CD1c-positive myeloid dendritic cell (primary cell): ENCODE results near the gene GADD45GIP1.

Source experiments
- DNase-seq: peaks from one replicate; pipeline ENCODE4 v3.0.0-alpha.2; 2016; ENCODE audit errors: extremely low spot score

GADD45GIP1 gene

DNA sequence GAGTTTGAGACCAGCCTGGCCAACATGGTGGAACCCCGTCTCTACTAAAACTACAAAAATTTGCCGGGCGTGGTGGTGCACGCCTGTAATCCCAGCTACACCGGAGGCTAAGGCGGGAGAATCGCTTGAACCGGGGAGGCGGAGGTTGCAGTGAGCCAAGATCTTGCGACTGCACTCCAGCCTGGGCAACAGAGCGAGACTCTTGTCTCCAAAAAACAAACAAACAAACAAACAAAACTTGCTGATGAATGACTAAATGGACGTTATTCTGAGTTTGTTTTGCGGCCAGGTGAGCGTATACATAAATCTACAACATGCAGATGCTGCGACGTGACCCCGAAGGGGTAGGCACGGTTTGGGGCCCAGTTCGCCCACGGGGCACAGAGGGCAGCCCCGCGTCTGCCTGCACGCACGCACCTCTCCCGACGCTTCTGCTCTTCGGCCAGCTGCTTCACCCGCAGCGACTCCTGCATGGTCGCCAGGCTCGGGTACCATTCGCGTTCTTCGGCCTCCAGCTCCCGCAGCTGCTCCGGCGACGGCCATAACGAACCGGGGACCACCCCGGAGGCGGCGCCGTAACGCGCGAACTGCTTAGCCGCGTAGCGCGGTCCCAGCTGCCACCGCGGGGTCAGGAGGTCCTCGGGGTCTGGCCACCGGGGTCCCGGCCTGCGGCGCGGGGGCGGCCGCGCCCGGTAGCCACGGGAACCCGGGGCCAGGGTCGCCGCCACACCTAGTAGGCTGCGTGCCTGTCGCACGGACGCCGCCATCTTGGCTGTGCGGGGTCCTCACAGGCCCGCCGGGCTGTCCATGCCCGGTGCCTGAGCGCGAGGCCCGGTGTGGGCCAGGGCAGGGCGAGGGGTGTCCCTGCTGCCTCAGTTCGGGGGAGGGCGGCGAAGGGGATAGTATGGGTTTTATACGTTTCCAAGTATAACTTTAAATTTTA, at the start of gene GADD45GIP1:
GADD45GIP1 (minus strand) TSS at position 778 of the 943 bp plus-strand sequence; CDS start at position 767, 11 bp downstream.
- peak; percentile 79 for DNase-seq

DNA sequence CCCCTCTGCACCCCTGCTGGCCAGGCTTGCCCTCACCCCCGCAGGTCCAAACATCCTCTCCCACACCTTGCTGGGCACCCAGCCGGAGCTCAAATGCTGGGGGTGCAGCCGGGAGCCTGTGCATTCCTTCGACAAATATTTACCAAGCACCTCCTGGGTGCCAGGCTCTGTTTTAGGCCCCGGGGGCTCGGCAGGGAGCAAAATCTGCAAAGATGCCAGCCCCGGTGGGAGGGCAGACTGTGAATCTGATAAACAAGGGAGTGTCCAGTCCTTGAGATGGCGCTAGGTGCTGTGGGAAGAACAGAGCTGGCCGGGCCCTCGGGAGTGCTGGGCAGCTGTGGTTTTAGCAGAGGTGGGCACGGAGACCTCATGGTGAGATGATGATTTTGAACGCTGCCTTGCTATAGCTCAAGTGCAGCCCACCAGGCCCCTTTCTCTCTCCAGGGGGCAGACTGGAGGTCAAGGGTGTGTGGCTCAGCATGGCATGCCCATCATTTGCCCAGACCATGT, 48.9 kb upstream of the GADD45GIP1 start:
- no peak for DNase-seq

DNA sequence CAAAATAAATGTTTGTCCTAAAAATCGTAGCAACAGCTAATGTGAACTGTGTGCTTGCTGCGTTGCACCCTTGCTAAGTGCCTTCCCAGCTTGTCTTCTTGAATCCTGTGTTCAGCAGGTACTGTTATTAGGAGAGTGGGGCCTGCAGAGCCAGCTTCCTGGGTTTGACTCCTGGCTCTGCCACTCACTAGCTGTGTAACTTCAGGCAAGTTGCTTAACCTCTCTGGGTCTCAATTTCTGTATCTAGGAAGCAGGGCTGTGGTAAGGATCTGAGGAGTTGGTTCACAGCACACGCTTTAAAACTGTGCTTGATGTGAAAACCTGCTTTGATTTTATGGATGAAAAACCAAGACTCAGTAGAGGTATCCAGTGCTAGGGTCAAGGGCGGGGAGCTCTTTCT, 48.2 kb upstream of the GADD45GIP1 start:
- no peak for DNase-seq

DNA sequence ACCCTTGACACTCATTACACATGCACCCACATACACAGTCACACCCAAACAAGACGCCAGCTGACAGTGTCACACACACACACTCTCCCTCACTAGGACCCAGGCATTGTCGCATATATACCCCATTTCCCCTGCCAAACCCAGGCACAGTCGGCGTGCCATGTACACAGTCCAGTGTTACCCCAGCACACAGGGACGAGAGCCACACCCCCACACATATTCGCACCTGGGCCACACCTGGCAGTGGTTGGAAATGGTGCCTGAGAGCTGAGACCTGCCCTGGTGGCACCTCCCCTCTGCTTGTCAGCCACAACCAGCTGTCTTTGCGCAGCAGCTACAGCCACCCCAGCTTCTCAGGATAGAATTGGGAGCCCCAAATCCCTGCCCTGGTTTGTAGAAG, 47.2 kb upstream of the GADD45GIP1 start:
- no peak for DNase-seq

DNA sequence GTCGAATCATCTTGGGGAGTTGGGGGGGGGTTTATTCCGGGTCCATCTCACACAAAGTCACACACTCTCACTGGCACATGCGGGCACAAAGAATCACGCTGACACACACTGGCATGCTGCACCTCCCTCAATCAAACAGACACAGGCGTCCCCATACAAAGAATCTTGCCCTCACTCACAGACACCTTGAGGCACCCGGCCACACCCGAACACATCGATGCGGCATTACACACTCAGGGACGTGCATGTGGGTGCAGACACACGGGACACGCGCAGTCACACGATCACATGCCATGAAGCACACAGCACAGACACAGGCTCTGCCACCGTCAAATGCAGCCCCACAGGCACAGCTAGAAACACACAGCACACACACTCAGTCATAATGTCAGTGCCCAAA, 46.1 kb upstream of the GADD45GIP1 start:
- no peak for DNase-seq

DNA sequence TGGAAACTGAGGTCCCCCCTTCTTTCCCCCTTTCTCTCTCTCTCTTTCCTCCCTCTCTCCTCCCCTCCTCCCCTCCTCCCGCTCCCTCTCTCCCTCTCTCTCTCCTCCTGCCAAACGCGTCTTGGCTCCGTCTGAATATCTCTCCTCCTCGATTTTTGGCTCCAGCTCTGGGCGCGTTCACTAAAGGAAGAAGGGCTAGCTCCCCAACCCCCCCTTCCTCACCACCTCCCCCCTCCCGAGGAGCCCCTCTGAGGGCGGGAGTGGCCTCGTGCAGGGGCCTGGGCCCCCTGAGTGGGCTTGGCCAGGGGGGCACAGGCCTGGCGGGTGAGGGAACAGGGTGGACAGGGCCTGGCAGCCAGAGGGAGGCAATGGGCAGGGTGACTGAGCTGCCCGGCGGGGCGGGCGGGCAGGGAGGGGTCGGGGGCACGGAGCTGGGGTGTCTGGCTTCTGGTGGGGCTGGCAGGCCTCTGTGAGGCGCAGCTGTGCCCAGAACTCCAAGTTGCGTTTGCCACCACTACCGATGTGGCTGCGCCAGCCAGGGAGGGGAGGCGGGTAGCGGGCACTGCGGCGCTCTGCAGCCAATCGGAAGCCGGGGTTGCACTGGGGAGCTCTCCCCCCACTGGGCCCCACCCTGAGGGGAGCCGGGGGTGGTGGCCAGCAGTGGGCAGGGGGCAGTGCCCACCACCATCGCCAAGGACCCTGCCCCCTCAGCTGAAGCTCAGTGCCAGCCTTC, 45.3 kb upstream of the GADD45GIP1 start:
- DNase-seq = no peak

DNA sequence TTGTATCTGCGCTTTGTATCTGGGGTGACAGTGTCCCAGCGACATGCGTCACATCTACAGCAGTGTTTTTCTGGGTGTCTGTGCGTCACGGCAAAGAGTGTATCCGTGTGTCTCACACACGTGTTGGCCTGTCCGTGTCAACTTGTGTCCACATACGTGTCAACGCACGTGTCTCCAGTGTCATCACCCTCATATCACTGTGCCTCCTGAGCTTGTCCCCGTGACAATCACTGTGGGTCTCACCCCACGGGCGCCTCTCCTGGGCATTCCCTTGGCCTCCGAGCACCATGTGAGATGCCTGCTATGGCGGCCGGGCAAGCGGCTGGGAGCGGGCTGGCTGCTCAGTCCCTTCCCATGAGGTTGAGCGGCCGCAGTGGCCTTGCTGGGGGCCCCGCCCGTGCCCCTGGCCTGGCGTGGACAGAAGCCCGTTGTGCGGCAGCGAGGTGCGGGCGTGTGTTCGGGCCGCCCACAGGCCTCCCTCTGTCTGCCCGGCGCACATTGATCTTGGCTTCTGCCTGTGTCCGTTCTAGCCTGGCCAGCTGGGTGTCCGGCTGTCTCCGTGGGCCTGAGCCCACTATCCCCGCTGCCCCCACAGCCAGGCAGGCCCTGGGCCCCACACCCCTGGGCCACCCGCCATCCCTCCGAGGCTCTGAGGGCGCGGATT, 44.6 kb upstream of the GADD45GIP1 start:
- DNase-seq = no peak

DNA sequence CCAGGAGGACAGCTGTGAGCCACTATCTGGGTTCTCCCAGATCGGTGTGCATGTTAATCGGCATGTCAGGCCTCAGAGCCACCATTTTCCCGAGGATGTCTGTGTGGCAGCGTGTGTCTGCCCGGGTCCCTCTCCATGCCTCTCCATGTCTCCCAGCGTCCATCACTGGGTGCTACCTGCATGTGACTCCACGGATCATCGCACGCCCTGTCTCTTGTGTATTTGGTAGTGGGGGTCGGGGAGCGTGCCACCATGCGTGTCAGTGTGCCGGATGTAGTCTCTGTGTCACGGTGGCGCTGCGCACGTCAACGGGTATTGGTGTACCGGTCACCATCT, 44.1 kb upstream of the GADD45GIP1 start:
- no peak for DNase-seq

DNA sequence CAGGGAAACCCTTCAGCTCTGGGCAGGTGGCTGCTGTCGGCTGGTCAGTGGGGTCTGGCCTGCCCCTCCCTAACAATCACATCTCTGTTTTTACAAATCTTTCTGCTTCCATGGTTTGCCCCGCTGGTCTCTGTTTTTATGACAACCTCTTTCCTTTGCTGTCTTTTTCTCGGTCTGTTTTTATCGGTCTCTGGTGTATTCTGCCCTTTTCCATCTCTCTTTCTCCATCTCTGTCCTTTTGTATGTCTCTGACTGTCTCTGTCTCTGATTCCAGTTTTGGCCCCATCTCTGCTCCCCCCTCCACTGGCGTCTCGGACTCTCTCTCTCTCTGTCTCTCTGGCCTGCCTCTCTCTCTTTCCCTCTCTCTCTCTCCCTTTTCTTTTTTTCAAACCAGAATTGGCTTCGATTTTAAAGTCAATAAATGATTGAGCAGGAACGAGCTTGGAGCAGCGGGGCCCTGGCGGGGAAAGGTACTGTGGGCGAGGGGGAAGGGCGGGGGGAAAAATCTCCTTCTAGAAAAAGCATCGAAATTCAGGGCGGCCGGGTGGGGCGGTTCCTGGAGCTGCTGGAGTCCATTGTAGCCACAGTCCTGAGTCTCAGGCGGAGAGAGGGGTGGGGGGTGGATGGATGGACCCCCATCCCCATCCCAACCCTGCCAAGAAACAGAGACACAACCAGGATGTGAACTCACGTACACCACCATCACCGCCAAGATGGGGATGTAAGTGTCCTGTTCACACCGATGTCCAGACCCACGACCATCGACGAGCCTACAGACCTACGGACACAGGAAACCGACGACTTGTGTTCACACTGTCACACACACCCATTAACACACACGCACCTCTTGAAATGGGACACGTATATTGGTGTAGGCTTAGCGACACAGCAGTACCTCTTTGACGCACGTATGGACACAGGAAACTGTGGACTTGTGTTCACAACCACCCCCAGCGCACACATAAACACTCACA, 41.2 kb upstream of the GADD45GIP1 start:
- no peak for DNase-seq

DNA sequence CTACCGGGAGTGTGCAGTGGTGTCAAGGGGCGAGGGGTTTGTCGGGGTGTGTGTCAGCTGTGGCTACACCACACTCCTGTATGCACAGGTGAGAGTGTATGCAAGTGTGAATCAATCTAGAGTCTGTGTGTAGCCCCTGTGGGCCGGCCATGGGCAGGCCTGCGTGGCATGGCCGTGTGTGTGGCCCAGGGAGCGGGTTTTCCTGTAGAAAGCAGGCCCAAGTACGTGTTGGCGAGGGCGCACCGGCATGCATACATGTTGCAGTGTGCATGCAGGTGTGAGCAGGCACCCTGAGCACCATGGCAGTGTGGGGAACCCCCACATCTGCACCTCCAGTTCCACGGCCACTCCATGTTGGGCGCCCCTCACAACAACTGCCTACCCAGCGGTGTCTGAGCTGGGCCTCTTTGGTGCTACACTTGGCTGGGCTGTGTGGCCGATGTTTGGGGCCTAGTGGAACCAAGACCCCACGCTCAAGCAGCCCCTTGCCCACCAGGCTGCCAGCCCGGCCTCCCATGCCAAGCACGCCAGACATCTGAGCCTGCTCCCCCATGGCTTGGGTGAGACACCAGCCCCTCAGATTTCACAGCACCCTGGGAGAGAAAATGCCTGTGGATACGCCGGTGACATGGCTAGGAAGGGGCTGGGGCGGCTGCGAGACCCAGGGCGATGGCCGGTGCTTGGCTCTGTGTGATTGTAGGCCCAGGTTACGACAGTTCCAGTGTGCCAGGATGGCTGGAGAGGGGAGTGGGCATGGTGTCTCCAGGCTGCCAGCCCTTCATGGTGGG, 40.4 kb upstream of the GADD45GIP1 start:
- no peak for DNase-seq

DNA sequence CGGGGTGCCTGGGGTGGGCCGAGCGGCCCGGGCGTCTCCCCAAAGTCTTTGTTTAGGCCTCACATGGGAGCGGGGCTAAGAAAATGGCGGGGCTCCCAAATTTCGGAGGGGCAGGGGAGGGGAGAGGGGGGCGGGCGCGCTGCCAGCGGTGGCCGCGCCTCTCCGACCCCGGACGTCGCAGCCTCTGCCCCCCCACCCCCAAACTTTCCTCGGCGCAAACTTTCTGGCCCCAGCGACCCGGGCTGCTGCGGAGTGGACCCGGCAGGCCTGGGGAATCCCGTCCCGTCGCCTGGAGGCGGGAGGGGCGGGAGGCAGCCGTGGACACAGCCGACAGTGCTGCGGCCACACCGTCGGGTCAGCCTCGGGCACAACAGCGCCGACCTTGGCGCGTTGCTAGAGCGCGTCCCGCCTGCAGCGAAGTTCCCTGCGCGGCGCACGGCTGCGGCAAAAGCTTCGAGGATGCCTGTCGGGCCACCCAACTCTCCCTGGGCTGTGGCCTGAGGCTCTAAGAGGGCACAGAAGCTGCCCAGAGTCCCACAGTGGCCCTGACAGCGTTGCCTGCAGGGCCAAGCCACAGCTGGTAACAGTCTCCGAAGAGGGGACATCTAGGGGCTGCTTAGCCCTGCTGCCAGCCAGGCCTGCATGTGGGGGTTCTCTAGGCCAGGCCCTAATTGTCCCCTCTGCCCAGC, 39.5 kb upstream of the GADD45GIP1 start:
- peak; percentile 1 for DNase-seq

DNA sequence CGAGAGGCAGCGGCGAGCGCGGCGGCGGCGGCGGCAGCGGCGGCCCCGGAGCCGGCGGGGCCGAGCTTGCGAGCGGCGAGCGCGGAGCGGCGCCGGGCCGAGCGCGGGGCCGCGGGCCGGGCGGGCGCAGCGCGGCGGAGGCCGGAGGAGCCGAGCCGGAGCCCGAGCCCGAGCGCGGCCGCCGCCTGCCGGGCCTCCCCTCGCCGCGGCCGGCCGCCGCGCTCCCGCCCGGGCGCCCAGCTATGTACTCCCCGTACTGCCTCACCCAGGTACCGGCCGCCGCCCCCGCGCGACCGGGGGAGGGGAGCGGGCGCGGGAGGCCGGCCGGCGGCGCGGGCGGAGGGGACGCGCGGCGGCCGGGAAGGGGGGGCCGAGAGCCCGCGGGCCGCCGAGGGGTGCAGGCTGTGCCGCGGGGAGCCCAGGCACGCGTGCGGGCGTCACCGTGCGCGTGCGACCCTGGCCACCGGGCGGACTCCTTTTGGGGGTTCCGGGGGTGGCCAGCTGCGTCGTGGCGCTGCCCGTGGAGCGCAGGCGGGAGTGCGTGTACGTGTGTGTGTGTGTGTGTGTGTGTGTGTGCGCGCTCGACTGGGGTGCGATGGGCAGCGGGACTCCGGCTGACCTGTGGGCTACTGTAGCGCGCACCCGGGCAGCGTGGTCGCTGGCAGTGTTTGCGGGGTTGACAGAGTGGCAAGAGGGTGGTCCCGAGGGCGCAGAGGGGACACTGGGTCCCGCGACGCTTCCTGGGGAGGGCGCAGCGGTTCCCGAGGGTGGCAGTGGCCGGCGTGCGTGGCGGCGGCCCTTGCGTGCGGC, 38.8 kb upstream of the GADD45GIP1 start:
- peak; percentile 10 for DNase-seq

DNA sequence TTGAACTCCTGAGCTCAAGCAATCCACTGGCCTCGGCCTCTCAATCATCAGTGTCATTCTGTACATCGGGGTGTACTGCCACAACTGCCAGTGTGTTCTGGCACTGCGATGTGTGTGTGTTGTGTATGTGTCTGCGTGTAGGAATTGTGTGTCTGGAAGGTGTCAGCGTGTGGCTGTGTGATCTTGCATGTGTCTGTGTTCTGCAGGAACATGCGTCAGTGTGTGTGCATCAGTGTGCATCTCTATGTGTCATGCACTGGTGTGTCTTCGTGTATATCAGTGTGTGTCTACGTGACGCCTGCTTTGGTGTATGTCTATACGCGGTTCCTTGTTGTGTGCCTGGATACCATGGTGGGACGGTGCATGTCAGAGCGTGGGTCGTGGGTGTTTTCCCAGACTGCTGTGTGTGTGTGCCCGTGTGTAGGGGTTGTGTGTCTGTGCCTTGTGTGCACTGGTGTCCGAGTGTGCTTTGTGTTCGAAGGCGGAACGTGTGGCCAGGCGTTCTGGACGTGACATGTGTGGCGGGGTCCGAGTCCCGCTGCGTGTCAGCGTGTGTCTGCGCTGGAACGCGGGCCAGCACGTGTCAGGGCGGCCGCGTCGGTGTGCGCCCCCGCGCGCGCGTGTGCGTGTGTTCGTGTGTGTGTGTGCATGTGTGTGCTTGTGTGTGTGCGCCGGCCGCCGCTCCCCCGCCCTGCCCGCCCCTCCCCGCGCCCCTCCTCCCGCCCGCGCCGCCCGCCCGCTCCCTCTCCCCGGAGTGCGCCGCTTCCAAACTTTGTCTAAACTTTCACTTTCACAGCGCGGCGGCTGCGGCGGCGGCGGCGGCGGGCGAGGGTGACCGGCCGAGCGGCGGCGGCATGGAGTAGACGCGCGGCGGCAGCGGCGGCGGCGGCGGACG, 37.9 kb upstream of the GADD45GIP1 start, which contains the start of gene NFIX:
NFIX (plus strand) TSS at position 775 of the 895 bp plus-strand sequence. CDS start 363 bp downstream, outside the sequence.
- peak; percentile 67 for DNase-seq

DNA sequence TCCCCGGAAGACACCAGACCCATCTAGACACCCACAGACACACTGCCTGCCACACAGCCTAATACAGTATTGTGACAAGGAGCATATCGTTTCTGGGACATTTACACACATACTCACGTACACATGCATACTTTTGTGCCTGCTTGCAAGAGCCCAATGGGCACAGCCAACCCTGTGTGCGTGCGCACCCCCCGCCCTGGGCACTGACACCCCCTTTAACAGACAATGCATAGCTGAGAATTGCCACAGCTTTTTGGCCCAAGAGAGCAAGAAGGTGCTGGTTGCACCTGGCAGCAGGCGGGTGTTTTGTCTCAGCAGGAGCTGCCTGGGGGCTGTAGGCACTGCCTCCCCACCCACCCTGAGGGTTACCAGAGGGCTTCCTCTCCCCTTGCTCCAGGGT, 36.5 kb upstream of the GADD45GIP1 start:
- DNase-seq = no peak

DNA sequence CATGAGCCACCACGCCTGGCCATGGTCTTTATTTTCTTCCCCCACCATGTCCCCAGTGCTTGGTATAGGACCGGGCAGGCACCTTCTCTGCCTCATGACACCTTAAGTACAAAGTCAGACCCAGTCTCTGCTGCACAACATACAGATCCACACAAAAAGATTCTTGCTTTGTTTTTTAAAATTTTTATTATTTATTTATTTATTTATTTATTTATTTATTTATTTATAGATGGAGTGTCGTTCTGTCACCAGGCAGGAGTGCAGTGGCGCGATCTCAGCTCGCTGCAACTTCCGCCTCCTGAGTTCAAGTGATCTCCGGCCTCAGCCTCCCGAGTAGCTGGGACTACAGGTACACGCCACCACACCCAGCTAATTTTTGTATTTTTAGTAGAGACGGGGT, 35.7 kb upstream of the GADD45GIP1 start:
- no peak for DNase-seq

DNA sequence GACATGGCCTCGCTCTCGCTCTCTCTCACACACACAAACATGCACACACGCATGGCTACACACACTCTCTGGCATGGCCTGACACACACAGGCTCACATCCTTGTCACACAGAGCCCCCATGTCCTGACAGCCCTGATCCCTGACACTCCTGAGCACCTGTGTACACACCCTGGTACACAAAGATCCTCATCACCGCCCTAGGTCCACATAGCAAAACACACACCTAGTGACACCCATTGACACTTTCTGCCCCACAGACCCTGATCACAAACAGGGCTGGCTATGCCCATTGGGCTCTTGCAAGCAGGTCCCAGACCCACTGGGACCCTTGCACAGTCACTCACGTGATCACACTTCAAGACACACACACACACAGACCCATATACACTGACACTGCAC, 34.3 kb upstream of the GADD45GIP1 start:
- no peak for DNase-seq

DNA sequence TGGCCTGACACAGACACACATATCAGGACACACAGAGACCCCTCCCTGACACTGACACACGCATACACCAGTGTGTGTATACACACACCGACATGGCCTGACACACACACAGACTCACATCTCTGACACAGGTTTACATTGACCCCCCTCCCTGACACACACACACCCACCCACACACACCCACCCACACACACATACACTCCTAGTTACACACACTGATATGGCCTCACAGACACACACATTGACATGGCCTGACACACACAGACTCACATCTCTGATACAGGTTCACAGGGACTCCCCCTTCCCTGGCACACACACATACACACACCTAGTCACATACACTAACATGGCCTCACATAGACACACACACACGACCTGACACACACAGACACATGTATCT, 33.8 kb upstream of the GADD45GIP1 start:
- no peak for DNase-seq

DNA sequence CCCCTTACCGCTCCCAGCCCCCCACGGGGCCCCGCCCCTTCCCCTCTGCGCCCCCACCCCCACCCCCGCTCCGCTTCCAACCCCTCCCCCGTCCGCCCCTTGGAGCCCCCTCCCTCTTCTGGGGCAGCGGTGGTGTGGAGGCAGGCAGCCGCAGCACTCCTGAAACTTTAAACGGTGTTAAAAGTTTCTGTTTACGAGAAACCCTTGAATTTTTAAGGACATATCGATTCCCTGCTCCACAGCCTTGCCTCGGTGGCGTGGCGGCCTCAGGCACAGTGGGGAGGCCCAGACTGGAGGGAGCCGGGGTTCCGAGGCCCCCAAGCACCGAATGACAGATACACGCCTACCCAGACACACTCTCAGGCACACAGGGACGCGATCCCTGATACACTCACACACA, 33.4 kb upstream of the GADD45GIP1 start:
- DNase-seq = no peak
